GM21723 (cell line): ENCODE measurements around the gene MN1.

Experiments
- ATAC-seq: cut with Tn5 transposase; IDR thresholded peaks from one replicate; pipeline ENCODE4 v1.9.1; 2021; ENCODE audit warnings: mild to moderate bottlenecking, moderate library complexity; ENCODE audit not compliant: unreplicated experiment

Gene MN1

GRCh38 chr22:27800250-27801201 is 1.0 kb downstream of the MN1 start:
- no peak for ATAC-seq

DNA sequence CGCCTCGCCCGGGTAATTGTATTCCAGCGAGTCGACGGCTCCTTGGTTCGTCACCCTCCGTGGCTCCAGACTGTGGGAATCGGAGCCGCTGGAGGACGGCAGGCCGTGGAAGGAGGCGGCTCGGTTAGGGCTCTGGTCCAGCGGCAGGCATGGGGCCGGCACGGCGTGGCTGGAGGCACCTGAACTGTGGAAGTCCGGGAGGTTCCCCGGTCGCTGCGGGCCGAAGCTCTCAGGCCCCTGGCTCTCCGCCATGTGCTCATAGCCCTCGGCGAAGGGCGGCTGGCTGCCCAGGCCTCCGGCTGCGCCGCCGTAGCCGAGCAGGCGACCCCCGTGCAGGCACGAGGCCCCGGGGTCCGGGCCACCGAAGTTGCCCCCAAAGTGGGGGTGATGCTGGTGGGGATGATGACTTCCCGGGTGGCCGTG is 1.7 kb downstream of the MN1 start:
- no peak for ATAC-seq

DNA sequence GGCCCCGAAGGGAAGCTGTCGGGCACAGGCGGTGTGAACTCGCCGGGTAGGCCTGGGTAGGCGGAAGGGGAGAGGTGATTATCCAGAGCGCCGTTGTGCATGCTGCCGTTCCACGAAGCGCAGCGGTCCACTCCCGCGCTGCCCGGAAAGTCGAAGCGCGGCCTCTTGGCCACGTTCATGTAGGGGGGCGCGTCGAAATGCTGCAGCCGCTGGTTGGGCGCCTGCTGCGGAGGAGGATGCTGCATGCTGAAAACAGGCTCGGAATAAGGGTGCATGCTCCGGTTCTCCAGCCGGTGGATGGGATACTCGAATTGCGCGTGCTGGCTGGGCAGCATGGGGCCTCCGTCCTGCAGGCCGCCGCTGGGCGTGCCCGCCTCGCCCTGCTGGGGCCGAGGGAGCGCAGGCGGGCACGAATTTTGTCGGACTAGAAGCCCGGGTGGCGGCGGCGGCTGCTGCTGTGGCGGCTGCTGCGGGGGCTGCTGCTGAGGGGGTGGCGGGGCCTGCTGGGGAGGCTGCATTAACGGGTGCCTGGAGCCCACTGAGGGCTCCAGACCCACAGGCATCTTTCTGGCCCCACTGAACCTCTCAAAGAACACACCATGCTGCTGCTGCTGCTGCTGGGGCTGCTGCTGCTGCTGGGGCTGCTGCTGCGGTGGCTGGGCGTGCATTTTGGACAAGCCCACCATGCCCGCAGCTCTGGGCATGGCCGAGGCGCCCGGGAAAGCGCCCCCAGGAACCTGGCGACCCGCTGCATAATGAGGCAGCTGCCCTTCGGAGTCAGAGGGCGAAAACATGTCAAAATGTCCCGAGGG is 2.3 kb downstream of the MN1 start:
- no peak for ATAC-seq

- no peak for ATAC-seq
Observed at GRCh38 chr22:27798511-27799014, 3.0 kb downstream of the MN1 start.

DNA sequence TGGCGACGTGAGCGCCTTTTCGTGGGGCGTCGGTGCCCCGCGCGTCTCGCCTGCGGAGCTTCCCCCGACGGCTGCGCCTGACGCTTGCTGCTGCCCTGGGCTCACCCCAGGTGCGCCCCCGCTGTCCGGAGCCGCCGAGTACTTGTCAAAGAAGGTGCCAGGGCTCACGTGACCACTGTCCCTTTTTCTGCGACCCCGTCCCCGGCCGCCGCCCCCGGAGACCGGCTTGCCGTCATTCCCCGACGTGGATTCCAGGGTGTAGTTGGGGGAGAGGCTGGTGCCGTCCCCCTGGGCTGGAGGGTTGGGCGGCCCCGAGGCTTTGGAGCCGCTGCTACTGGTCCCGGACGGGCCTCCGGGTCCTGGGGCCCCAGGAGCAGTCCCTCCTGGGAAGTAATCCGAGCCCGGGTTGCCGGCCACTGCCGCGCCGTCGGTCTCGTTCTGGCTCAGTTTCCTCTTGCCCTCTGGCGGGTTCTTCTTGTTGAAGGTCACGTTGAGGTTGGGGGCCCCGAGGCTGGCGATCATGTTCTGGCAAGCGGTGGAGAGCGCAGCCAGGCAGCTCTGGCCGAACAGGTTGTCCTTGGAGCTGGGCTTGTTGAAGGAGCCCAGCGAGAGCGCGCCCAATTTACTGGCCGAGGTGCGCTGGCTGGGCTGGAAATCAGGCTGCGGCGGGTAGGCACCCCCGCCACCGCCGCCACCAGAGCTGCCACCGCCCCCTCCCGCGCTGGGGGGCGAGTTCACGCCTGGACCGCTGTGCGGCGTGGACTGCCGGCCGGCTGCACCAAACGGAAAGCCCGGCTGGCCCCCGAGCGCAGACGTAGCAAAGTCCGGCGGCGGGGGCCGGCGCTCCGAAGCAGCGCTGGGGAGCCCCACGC is 3.8 kb downstream of the MN1 start:
- no peak for ATAC-seq

DNA sequence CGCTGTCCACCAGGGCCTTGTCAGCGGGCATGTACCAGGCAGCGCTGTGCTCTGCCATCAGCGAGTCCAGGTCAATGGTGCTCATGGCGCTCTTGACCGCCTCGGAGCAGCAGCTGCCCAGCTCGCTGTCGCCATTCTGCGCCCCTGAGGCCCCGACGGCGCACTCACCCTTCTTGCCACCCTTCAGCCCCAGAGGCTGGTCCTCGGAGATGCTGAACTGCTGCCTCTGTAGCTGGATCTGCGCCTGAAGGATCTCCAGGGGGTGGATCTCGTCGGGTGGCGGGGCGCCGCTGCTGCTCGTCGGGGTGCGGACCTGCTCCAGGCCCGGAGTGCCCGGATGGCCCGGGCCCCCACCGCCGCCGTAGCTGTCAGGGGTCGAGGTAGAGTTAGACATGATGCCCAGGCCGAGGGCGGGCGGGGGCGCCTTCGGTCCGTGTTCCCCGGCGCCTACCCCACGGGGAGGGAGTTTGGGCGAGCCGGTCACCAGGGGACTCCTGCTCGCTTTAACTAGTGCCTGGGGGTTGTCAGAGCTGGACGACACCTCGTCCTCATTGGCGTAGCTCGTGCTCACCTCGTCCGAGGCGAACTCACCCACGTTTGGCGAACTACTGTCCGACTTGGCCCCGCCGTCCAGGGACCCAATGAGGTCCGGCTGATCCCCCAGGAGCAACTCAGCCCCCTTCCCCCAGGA is 4.6 kb downstream of the MN1 start:
- no peak for ATAC-seq

DNA sequence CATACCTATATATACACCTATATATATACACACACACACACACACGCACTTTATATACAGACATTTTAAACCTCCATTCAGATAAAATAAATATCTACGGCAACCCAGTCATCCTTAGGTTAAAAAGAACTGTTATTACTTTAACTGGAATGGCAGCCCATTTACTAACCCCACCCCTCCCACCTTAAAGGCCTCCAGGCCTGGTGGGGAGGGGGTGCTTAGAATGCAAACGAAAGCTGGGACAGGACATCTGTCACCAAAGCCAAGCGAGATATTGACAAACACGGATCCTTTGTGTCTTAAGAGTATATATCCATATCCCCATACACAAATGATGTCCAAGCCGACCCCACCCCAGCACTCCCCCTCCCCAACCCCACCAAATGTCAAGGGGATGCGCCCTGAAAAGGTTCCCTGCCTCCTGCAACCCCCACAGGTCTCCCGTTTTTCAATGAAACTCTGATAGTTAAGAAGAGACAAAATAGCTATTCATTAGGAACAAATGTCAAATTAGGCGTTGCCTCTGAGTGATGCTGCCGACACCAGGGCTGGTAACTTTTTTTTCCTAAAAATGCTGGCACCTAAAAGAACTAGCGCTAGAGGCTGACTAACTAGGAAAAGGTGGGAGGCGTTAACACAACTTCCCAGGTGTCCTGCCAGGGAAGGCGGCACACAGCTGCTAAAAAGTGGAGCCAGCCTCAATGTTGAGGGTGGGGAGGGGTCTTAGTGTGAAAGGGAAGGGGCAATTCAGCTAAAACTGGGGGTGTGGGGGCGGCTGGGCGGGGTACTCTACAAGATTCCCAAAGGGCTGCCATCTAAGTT is 5.6 kb downstream of the MN1 start:
- ATAC-seq = no peak

DNA sequence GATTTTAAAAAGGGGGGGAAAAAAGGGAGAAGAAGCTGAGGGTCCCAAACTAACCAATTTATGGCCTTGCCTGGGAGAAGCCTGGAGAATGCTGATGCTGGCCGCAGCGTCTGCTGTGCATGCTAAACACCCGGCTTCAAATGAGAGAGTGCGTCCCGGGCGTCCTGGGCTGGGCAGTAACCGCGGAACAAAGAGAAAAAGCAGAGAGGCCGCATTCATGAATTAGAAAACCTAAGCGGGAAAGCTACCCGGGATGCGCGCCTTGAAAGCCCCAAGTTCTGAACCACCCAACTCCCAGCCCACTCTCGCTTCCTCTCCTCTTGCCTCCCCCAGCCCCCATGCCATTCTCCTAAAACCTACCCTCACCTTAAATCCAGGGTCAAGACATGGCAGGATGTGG is 6.5 kb downstream of the MN1 start:
- ATAC-seq = no peak

DNA sequence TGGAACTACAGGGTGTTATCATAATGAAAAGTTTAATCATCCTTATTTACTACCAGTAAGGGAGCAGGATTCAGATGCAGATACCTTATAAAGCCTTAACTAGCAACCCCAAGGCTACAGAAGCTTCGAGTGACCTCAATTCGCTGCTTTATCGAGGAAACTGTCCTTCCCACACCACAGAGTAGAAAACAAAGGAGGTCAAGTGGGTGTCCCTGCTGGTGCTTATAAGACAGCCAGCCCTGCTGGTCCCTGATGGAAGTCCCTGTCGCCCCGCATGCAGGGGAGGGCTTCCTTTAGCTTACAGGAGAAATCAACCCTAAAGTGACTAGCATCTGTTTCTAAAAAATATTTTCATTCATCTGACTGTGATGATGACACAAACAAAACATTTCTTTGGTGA is 7.3 kb downstream of the MN1 start:
- ATAC-seq = no peak

GRCh38 chr22:27793576-27793975 is 8.0 kb downstream of the MN1 start:
- no peak for ATAC-seq

GRCh38 chr22:27792452-27793161 is 8.9 kb downstream of the MN1 start:
- ATAC-seq = no peak

GRCh38 chr22:27791859-27792241 is 9.7 kb downstream of the MN1 start:
- no peak for ATAC-seq

DNA sequence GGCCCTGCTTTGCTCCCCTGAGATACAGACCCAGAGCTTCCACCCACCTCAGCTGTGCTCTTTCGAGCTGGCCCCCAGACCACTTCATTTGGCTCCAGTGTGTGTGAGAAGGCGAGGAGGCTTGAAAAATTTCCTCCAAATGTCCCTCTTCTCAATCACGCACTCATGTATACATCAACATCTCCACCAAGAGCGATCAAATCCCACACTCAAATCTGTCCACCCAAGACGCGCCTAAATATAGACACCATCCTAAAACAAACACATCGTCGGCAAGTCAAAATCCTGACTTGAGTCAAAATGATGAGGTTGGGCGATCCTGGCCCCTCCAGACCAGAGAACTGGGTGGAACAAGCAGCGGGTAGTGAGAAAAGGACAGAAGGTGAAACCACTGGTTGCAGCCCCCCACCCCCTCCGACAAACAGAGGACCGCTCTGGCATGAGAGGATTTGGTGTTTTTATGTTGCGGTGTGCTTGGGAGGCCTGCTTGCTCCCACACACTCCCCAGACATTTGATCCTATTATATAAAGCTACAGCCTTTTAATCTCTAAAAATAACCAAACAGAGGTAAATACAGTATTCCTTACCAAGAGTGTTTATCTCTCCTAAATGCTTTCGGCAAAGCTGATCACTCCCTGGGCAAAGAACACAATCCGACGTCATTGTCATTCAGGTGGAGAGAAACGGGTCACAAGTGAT is 10.2 kb downstream of the MN1 start:
- ATAC-seq = no peak

DNA sequence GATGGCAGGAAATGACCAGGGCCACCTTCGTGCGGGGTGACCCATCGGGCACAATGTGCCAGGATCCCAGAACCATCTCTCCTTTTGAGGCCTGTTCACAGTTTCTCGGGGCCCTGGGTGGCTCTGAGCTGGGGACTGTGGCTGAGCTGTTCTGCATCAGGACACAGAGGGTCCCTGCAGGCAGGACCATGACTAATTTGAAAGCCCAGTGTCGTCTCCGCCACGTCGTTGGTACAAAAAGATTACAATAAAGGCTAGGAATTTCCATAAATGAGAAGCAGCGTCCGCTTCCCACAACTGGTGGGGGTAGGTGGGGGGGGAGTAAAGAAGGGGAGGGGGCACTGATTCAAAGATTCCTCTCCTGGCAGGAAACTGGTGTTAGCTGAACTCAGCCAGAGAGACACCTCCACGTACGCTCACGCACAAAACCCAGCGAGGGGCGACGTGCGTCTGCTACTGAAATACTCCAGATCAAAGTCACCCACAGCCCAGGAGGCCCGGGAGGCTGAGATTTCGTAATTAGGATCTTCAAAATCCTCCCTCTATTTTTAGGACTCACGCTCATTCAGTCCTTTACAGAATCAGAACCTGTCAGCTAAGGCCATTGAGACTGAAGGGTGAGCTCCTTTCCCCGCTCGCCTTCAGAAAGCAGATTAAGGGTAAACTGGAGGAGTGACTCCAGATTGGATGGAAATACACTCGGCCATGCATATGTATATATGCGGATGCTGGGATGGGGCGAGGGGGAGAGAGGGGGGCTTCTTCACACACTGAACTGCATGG is 11.0 kb downstream of the MN1 start:
- ATAC-seq = no peak

DNA sequence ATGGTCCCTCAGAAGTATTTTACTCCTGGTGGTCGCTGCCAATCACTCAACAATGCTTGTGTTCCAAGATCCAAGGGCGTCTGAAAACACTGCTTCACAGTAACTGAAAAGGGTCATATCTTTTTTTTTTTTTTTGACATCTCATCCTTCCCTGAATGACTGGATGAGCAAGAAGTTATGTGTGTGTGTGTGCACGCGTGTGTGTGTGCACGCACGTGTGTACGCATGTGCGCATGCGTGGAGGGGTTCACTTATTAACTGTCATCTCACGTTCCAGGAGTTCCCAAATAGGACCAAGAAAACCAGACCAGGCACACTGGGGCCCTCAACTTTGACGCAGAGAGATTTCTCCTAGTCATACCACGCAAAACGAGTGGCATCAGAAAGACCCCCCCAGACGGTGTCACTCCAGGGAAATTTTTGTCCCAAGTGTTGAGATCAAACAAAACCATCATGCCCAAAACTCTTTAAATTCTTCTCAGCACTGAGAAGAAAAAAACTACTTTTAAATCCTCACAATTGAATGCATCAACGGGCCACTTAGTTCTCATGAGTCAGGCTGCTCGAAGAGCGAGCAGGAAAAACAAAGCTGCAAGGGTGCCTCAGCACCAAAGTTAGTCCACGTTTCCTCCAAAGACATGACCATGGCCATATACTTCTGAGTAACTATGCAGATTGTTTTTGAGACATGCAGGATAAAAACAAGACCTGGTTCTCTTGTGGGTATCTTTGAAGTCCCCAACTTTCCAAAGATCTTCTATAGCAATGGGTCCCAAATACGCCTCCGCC is 12.9 kb downstream of the MN1 start:
- ATAC-seq = no peak

DNA sequence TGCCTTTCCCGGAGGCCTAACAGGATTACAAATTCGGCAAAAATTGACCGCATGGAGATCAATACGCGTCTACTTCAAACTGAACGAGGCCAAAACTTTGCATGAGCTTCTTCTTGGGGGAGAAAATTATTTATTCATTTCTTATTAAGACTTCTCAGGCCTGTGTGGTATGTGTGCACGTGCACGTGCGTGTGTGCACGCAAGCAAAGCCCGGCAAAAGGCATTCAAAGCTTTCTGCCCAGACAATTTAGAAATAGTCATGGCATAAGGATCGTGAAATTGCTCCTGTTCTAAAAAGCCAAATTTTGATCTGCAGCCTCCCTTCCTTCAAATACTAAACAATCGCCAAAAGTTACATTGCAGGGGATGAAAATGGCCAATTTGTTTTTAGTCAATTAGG is 14.6 kb downstream of the MN1 start:
- ATAC-seq = no peak
